Heart right ventricle (tissue), 16 donors: Measurements from ENCODE around the gene REPIN1. TPM values are rescaled to one million over a fixed set of nuclear protein-coding genes. Genes with fewer than 3 reads are reported as not detected.

Experiments
- ATAC-seq, 8 donors: fragments of 200-7000 bp; cut with Tn5 transposase; one replicate each; pipeline ENCODE4 v1.9.1; 2020; ENCODE audit warnings: mild to moderate bottlenecking in 8 of 8, moderate library complexity in 8 of 8, moderate number of reproducible peaks in 1 of 8
- DNase-seq, 2 donors: peaks; one replicate each; pipeline ENCODE4 v3.0.0-alpha.2; 2020
- H3K27ac ChIP-seq, 10 donors: fragments of 200-600 bp; sonication (generic) in 2 of 10; one replicate each; pipeline versions ENCODE4 v1.5.0 to v1.8.0; 2020 to 2022; ENCODE audit warnings: mild to moderate bottlenecking in 3 of 10
- H3K27me3 ChIP-seq, 7 donors: fragments of 200-600 bp; one replicate each; pipeline ENCODE4 v1.8.0; 2021 to 2022; ENCODE audit warnings: mild to moderate bottlenecking in 2 of 7
- H3K36me3 ChIP-seq, 9 donors: fragments of 200-600 bp; sonication (generic) in 1 of 9; one replicate each; pipeline versions ENCODE4 v1.5.0 to v1.8.0; 2020 to 2022; ENCODE audit warnings: mild to moderate bottlenecking in 2 of 9
- H3K4me1 ChIP-seq, 9 donors: fragments of 200-600 bp; sonication (generic) in 1 of 9; one replicate each; pipeline versions ENCODE4 v1.5.0 to v1.8.0; 2020 to 2022; ENCODE audit warnings: mild to moderate bottlenecking in 4 of 9
- H3K4me3 ChIP-seq, 10 donors: fragments of 200-600 bp; sonication (generic) in 2 of 10; one replicate each; pipeline versions ENCODE4 v1.5.0 to v1.8.0; 2020 to 2022; ENCODE audit warnings: mild to moderate bottlenecking in 7 of 10, moderate library complexity in 2 of 10
- H3K9me3 ChIP-seq, 11 donors: fragments of 200-600 bp in 10 of 11; sonication (generic) in 2 of 11; one replicate each; pipeline versions ENCODE4 v1.5.0 to v1.8.0; 2013 to 2022; ENCODE audit warnings: mild to moderate bottlenecking in 2 of 11, control low read depth in 1 of 11, moderate library complexity in 1 of 11
- WGBS, 2 donors: extraction: QIAGEN DNeasy Blood & Tissue Kit; methylation state at CpG; one replicate each; pipeline ENCODE4 v1.1.7; 2013; ENCODE audit warnings: inconsistent platforms in 1 of 2; 5-methylcytosine and 5-hydroxymethylcytosine counted together
- intact Hi-C, 10 donors: fragments of 100-400 bp; cut with DNase I; formaldehyde crosslinking; loops; one replicate each; pipeline versions ENCODE4 v1.11.1 to v1.14.2; 2022
- polyA plus RNA-seq, 2 donors: library from polyadenylated mRNA; stranded (reverse); fragments of 200-250 nt; gene quantifications; one replicate each; pipeline ENCODE4 v1.2.3, GENCODE V29; 2013
- total RNA-seq, 10 donors: library from RNA; stranded (reverse); fragmentation: NEBNext Ultra II Directional in 3 of 10; extraction: Animal tissue kit (Norgen Biotek cat#: 25700) in 3 of 10; gene quantifications; one replicate each; pipeline versions ENCODE4 v1.2.1 to v1.2.4, GENCODE V29; 2021 to 2023
- TF ChIP-seq, protein P1 (sequence below), 9 donors: fragments of 200-600 bp; sonication (generic) in 2 of 9; IDR thresholded peaks; one replicate each; pipeline versions ENCODE4 v1.5.0 to v1.8.0; 2021 to 2022; ENCODE audit warnings: antibody characterized with exemption in 9 of 9, mild to moderate bottlenecking in 5 of 9, moderate library complexity in 1 of 9
- donor health status: Arrhythmogenic right ventricular cardiomyopathy.
- donor health status: ischemic (EF 13 %, LVEDD 7.1; RV severe dilation, severe dysfunction).
- donor health status: healthy with polysubstance abuse.
- donor health status: DM: no; HTN: yes; CAD: no.
- donor health status: DM: no; HTN: no; CAD: no.
- donor health status: ischemic (EF 25% LVEDD 6.9; RV normal size, moderate dysfunction).
- donor health status: ischemic (EF 25% LVEDD 5.7; RV mildly dilated, moderate dysfunction).
- donor health status: healthy.
- donor health status: DM: yes; HTN: yes; CAD: no.
- donor health status: Ischemic cardiomyopathy.
- donor health status: ischemic (EF 35%, LVEDD 5.7; RV mildly dilated, moderate dysfunction).
- donor health status: nonischemic (EF 11% LVEDD 7.7; RV severe dilation, severe dysfunction).
- donor health status: DM: yes; HTN: yes; CAD: no.
- donor health status: PGD.
- donor health status: ischemic (EF 29% LVEDD 5.4; RV normal size, mild dysfunction).
- donor health status: nonischemic (EF 23%, LVEDD 6.1; RV moderate dilation, normal function).

The REPIN1 gene
- total and polyA plus RNA-seq, 12 donors: 51.0 to 132 (median 109) TPM

DNA sequence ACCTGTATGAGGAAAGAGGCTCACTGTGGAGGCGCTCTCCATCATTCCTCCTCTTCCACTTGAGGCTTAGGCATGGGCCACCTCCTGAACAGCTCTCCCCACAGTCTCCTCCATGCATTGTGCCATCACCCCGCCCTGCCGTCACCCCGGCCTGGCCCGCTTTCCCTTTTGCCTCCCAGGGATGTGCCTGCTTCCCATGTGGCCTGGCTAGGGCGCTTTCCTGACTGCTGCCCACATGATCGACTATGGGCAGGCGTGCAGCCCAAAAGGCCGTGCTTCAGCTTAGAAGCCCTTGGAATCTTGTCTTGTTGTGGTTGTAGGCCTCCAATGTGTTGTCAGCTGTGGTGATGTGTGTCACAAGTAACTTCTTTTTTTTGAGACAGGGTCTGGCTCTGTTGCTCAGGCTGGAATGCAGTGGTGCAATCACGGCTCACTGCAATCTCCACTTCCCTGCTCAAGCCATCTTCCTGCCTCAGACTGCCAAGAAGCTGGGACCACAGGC is 43.5 kb upstream of the REPIN1 start:
- no peaks in the 10 kb centered on the region for H3K9me3 ChIP-seq
- peaks cover 0 to 25% (median 0%) of the 10 kb centered on the region in 9 donors for H3K36me3 ChIP-seq
- TF ChIP-seq, protein P1, sequence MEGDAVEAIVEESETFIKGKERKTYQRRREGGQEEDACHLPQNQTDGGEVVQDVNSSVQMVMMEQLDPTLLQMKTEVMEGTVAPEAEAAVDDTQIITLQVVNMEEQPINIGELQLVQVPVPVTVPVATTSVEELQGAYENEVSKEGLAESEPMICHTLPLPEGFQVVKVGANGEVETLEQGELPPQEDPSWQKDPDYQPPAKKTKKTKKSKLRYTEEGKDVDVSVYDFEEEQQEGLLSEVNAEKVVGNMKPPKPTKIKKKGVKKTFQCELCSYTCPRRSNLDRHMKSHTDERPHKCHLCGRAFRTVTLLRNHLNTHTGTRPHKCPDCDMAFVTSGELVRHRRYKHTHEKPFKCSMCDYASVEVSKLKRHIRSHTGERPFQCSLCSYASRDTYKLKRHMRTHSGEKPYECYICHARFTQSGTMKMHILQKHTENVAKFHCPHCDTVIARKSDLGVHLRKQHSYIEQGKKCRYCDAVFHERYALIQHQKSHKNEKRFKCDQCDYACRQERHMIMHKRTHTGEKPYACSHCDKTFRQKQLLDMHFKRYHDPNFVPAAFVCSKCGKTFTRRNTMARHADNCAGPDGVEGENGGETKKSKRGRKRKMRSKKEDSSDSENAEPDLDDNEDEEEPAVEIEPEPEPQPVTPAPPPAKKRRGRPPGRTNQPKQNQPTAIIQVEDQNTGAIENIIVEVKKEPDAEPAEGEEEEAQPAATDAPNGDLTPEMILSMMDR (IDR thresholded peaks at IDR 0.05): no peak
- no peak for DNase-seq
- peaks cover 0 to 19% (median 9%) of the 10 kb centered on the region in 7 donors for H3K27me3 ChIP-seq
- intact Hi-C loops: no loop called here
- H3K4me3 ChIP-seq: no peak overlapping the region
- peak in 1 of 8 donors; percentile 18 for ATAC-seq
- WGBS, 2 donors: 87 to 95% methylated on average over 10 of the region's 10 CpGs
- H3K27ac ChIP-seq: peak overlapping the region in 1 of 10 donors; percentile 93
- H3K4me1 ChIP-seq: peaks cover 0 to 32% (median 15%) of the 10 kb centered on the region in 9 donors

DNA sequence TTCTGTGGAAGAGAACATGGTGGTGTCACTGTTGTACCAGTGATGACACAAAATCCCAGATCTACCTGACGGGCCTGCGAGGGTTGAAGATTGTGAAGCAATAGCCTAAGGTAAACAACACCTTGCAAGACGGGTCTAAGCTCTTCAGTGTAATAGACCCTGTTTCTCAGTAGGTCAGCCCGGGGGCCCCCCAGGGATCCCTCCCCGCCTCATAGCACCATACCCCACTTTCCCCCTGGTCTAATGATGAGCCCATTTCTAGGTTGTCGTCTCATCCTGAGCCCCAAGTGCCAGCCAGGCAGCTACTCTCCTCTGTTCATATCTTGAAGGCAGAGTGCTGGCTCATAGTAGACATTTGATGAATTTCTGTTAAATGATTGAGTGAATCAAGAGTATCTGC is 42.7 kb upstream of the REPIN1 start:
- Histone ChIP-seq H3K4me3 (no peak overlapping the region), H3K27ac (no peak overlapping the region), H3K4me1 (peaks cover 0 to 32% (median 15%) of the 10 kb centered on the region in 9 donors), H3K36me3 (peaks cover 0 to 32% (median 0%) of the 10 kb centered on the region in 9 donors), H3K27me3 (peaks cover 0 to 19% (median 9%) of the 10 kb centered on the region in 7 donors), H3K9me3 (no peaks in the 10 kb centered on the region)
- TF ChIP-seq, protein P1 (IDR thresholded peaks at IDR 0.05): no peak
- WGBS, 2 donors: 95 to 99% methylated on average over 6 of the region's 6 CpGs
- no peak for ATAC-seq
- DNase-seq: no peak
- intact Hi-C loops: no loop called here

GRCh38 chr7:150326657-150327268 is 41.9 kb upstream of the REPIN1 start:
- no peak overlapping the region for H3K4me3 ChIP-seq
- peaks cover 0 to 32% (median 0%) of the 10 kb centered on the region in 9 donors for H3K36me3 ChIP-seq
- intact Hi-C loops: no loop called here
- DNase-seq (no peak), ATAC-seq (no peak)
- H3K4me1 ChIP-seq: peaks cover 0 to 32% (median 15%) of the 10 kb centered on the region in 9 donors
- no peaks in the 10 kb centered on the region for H3K9me3 ChIP-seq
- no peak overlapping the region for H3K27ac ChIP-seq
- TF ChIP-seq, protein P1 (IDR thresholded peaks at IDR 0.05): no peak
- WGBS, 2 donors: 88 to 92% methylated on average over 4 of the region's 4 CpGs
- peaks cover 0 to 19% (median 9%) of the 10 kb centered on the region in 7 donors for H3K27me3 ChIP-seq

GRCh38 chr7:150327308-150327707 is 41.3 kb upstream of the REPIN1 start:
- DNase-seq: no peak
- intact Hi-C loops: no loop called here
- ATAC-seq: no peak

More at GRCh38 chr7:150327308-150327707, 41.3 kb upstream of the REPIN1 start:
- no peak overlapping the region for H3K27ac ChIP-seq
- 86 to 96% methylated on average over 3 of the region's 3 CpGs for WGBS, 2 donors
- TF ChIP-seq, protein P1 (IDR thresholded peaks at IDR 0.05): no peak
- H3K4me3 ChIP-seq: no peak overlapping the region
- H3K4me1 ChIP-seq: peaks cover 0 to 30% (median 15%) of the 10 kb centered on the region in 9 donors
- H3K9me3 ChIP-seq: no peaks in the 10 kb centered on the region
- H3K27me3 ChIP-seq: peaks cover 0 to 14% (median 9%) of the 10 kb centered on the region in 7 donors
- peaks cover 0 to 32% (median 0%) of the 10 kb centered on the region in 9 donors for H3K36me3 ChIP-seq
